HG03159 (cell line): Measurements from ENCODE around the gene HSD11B2.

ENCODE experiments used
- ATAC-seq: cut with Tn5 transposase; IDR thresholded peaks from one replicate; pipeline ENCODE4 v1.9.1; 2021; ENCODE audit warnings: mild to moderate bottlenecking, moderate library complexity; ENCODE audit not compliant: unreplicated experiment

Gene HSD11B2

GRCh38 chr16:67430977-67431774 is at the start of gene HSD11B2:
TSS of gene HSD11B2 (plus strand) at chr16:67431121. CDS start at chr16:67431249, 128 bp downstream.
- no peak for ATAC-seq

- ATAC-seq, result no peak
Observed at GRCh38 chr16:67383284-67383683, 47.6 kb upstream of the HSD11B2 start.

GRCh38 chr16:67384778-67385510 is 46.0 kb upstream of the HSD11B2 start:
- ATAC-seq, result no peak

GRCh38 chr16:67386861-67387455 is 44.0 kb upstream of the HSD11B2 start:
- ATAC-seq, result no peak

GRCh38 chr16:67387479-67388079 is 43.3 kb upstream of the HSD11B2 start:
- ATAC-seq, result no peak

GRCh38 chr16:67388191-67388590 is 42.7 kb upstream of the HSD11B2 start:
- no peak for ATAC-seq

- ATAC-seq, result no peak
Observed at GRCh38 chr16:67388591-67388990, 42.3 kb upstream of the HSD11B2 start.

- no peak for ATAC-seq
Observed at GRCh38 chr16:67389911-67390815, 40.8 kb upstream of the HSD11B2 start.

GRCh38 chr16:67390816-67391423 is 40.0 kb upstream of the HSD11B2 start:
- no peak for ATAC-seq

GRCh38 chr16:67391424-67392300 is 39.3 kb upstream of the HSD11B2 start:
- ATAC-seq, result no peak

GRCh38 chr16:67392301-67393059 is 38.4 kb upstream of the HSD11B2 start:
- ATAC-seq, result no peak

GRCh38 chr16:67393111-67393787 is 37.7 kb upstream of the HSD11B2 start, which contains the start of gene TPPP3:
TSS of gene TPPP3 (minus strand) at chr16:67393498. CDS start at chr16:67391111, 2,387 bp downstream.
- no peak for ATAC-seq

- ATAC-seq, result no peak
Observed at GRCh38 chr16:67393788-67394154, 37.1 kb upstream of the HSD11B2 start.

GRCh38 chr16:67394155-67395104 is 36.5 kb upstream of the HSD11B2 start:
- no peak for ATAC-seq

- ATAC-seq, result no peak
Observed at GRCh38 chr16:67395105-67395457, 35.8 kb upstream of the HSD11B2 start.

GRCh38 chr16:67395458-67396158 is 35.3 kb upstream of the HSD11B2 start:
- ATAC-seq, result no peak
